ENCODE results near the gene TSPAN15. TPM values are rescaled to one million over a fixed set of nuclear protein-coding genes. Genes with fewer than 3 reads are reported as not detected.

The TSPAN15 gene
- total RNA-seq (2022; extraction: Qiagen RNA extraction; ENCODE audit: low read depth) = 70.4 to 108 TPM (median 104 TPM) in 5 replicates

GRCh38 chr10:69451209-69451783 is at the start of gene TSPAN15:
Gene TSPAN15 (plus strand): TSS chr10:69451465. CDS start chr10:69451595, 130 bp downstream.

GRCh38 chr10:69416695-69417094 is 34.6 kb upstream of the TSPAN15 start, which contains the start of gene TACR2:
Gene TACR2 (minus strand): TSS chr10:69416918. CDS start chr10:69416323, 595 bp downstream.

Other genes starting within 250 kb of the TSPAN15 start
- gene HKDC1, start 231.1 kb upstream of the TSPAN15 start, total RNA-seq (2022; extraction: Qiagen RNA extraction; ENCODE audit: low read depth) = 10.6 to 19.1 TPM (median 12.9 TPM) in 5 replicates
- gene HK1, start 173.0 kb upstream of the TSPAN15 start, total RNA-seq (2022; extraction: Qiagen RNA extraction; ENCODE audit: low read depth) = 37.5 to 44.1 TPM (median 40.7 TPM) in 5 replicates
- gene TACR2, start 34.5 kb upstream of the TSPAN15 start, total RNA-seq (2022; extraction: Qiagen RNA extraction; ENCODE audit: low read depth) = 0.07 to 0.15 TPM (median 0.13 TPM) in 3 of 5 replicates, not detected in the others
- not detected in 5 replicates for gene NEUROG3, start 122.0 kb downstream of the TSPAN15 start, total RNA-seq (2022; extraction: Qiagen RNA extraction; ENCODE audit: low read depth)
- gene FAM241B, start 178.8 kb downstream of the TSPAN15 start, total RNA-seq (2022; extraction: Qiagen RNA extraction; ENCODE audit: low read depth) = 13.3 to 22.9 TPM (median 18.8 TPM) in 5 replicates